ENCODE measurements around the gene ZCCHC14. TPM values are rescaled to one million over a fixed set of nuclear protein-coding genes. Genes with fewer than 3 reads are reported as not detected.
"Not testable (repeated sequence)": the region's sequence is repeated elsewhere in the genome, so short reads cannot be mapped to it uniquely, and the experiment has no call there.

The ZCCHC14 gene
- total RNA-seq, 2 donors from 2014 or later = 5.6 to 17.9 TPM

DNA sequence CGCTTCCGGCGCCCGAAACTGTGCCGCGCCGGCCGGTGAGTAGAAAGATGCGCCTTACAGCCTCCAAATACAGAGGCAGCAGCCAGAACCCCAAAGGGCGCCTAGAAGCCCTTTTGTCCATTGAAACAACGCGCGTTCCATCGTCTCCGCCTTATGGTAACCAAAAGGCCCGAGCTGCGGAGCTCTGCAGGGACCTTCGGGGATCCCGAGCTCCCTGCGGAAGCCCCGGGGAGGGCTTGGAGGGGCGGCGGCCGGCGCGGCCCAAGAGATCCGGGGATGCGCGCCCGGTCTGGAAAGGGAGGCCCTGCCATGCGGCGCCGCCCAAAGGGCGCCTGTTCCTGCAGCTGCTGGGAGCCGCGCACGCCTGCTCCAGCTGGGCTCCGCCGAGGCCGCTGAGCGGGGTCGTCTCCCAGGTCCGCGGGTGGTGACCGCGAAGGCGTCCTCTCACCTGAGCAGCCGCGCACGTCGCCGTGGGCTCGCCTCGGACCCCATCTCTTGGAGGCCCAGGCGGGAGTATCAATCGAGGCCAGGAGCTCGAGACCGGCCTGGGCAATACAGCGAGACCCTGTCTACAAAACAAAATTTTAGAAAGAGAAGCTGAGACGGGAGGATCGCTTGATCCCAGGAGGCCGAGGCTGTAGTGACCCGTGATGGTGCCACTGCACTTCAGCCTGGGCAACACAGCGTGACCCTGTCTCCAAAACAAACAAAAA lies 108.5 kb downstream of the ZCCHC14 start:
- peaks cover 0 to 7% of the 10 kb centered on the region in 2 donors for H3K36me3 Mint-ChIP-seq
- no peaks in the 10 kb centered on the region for H3K9me3 Mint-ChIP-seq
- DNase-seq (ENCODE audit: low spot score in 2 of 2) (no peak), ATAC-seq (peak; percentile 3 to 5)
- peak overlapping the region; percentile 100 for H3K27ac Mint-ChIP-seq

DNA sequence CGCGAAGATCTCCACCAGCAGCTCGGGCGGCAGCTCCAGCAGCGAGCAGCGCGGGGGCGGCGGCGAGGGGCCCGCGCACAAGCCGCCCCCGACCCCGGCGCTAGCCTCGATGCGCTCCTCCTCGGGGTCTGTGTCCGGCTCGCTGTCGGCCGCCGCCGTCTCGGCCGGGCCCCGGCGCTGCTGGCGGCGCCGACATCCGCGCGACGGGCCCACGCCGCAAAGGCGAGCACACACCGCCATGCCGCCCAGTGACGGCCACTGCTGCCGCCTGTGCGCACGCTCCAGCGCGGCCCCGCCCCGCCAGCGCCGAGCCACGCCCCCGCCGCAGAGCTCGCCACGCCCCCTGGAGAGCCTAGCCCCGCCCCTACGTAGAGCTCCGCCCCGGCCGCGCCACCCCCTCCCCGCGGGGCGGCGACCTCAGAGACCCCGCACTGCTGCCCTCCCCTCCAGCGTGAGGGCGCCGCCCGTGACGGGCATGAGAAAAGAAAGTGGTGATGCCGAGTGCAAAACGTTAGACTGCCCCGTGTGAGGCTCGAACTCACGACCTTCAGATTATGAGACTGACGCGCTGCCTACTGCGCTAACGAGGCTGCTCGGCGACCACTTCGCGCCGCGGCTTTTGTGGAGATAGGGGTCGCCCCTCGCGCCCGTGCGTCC lies 109.2 kb downstream of the ZCCHC14 start, which contains the start of gene FBXO31:
Gene FBXO31 (minus strand): TSS at position 272 of the 657 bp plus-strand sequence. CDS start 32 bp downstream, at position 240.
- DNase-seq (ENCODE audit: low spot score in 2 of 2) (peak; percentile 93 to 94), ATAC-seq (peak; percentile 63 to 71)
- Mint-ChIP-seq H3K9me3 (no peaks in the 10 kb centered on the region), H3K36me3 (peaks cover 0 to 7% of the 10 kb centered on the region in 2 donors), H3K27ac (peak within 1 kb of the TSS; percentile 100)

GRCh38 chr16:87382023-87382785 lies 110.6 kb downstream of the ZCCHC14 start:
- peak overlapping the region; percentile 90 to 95 for H3K27ac Mint-ChIP-seq
- DNase-seq (ENCODE audit: low spot score in 2 of 2) (no peak), ATAC-seq (no peak)
- no peaks in the 10 kb centered on the region for H3K9me3 Mint-ChIP-seq
- peaks cover 0 to 7% of the 10 kb centered on the region in 2 donors for H3K36me3 Mint-ChIP-seq

GRCh38 chr16:87380881-87381280 lies 111.9 kb downstream of the ZCCHC14 start:
- Mint-ChIP-seq H3K9me3 (no peaks in the 10 kb centered on the region), H3K36me3 (peaks cover 0 to 7% of the 10 kb centered on the region in 2 donors), H3K27ac (peak overlapping the region; percentile 72 to 93)
- DNase-seq (ENCODE audit: low spot score in 2 of 2) (no peak), ATAC-seq (no peak)

DNA sequence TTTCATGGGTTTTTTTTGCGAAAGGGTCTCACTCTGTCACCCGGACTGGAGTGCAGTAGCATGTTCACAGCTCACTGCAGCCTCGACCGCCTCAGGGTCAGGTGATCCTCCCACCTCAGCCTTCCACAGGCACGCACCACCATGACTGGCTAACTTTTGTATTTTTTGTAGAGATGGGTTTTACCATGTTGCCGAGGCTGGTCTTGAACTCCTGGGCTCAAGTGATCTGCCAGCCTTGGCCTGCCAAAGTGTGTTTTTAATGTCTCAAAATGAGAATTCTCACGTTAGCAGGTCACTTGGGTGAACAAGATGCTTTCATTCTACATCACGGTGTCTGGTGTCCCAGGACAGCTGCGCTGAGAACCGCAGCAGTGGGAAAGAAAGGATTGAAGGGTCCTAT lies 112.4 kb downstream of the ZCCHC14 start:
- ATAC-seq (no peak), DNase-seq (ENCODE audit: low spot score in 2 of 2) (no peak)
- no peaks in the 10 kb centered on the region for H3K9me3 Mint-ChIP-seq

GRCh38 chr16:87379312-87379752 lies 113.5 kb downstream of the ZCCHC14 start:
- H3K27ac Mint-ChIP-seq = peak overlapping the region in 1 of 2 donors; percentile 50
- not testable (repeated sequence) for DNase-seq (ENCODE audit: low spot score in 2 of 2); H3K9me3 Mint-ChIP-seq; H3K36me3 Mint-ChIP-seq; ATAC-seq

More for the DNA sequence above, 112.4 kb downstream of the ZCCHC14 start:
- peaks cover 0 to 7% of the 10 kb centered on the region in 2 donors for H3K36me3 Mint-ChIP-seq
- H3K27ac Mint-ChIP-seq = peak overlapping the region in 1 of 2 donors; percentile 72

GRCh38 chr16:87376660-87377059 lies 116.2 kb downstream of the ZCCHC14 start:
- Mint-ChIP-seq H3K36me3 (no peaks in the 10 kb centered on the region), H3K27ac (peak overlapping the region; percentile 29 to 68), H3K9me3 (no peaks in the 10 kb centered on the region)
- ATAC-seq (no peak), DNase-seq (ENCODE audit: low spot score in 2 of 2) (no peak)

DNA sequence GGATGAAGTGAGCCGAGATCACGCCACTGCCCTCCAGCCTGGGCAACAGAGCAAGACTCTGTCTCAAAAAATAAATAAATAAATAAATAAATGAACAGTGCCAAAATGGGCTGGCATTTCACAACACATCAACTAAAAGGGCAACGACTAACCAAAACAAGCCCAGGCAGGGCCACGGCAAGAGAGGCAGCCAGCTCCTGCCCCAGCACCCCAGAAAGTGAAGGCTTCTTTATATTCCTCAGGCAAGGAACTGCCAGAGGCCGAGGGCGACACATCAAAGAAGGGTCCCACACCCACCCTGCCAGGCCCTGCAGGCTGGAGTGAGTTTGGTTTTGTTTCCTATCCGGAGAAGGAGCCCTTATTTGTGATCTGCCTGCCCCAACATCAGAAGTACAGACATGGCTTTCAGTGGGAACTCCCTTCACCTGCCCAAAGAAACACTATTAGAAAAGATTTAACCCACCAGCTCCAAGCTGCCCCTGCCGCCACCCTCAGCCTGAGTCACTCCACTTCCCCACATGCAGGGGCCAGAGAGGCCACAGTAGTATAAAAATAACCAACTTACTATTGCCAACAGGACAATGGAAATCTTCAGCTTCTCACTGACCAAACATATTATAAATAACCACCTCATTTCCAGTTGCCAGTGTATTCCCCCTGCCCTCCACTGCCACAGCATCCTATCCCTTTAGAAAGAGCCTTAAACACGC lies 117.2 kb downstream of the ZCCHC14 start:
- Mint-ChIP-seq H3K9me3 (no peaks in the 10 kb centered on the region), H3K36me3 (no peaks in the 10 kb centered on the region), H3K27ac (peak overlapping the region; percentile 29 to 69)
- DNase-seq (ENCODE audit: low spot score in 2 of 2) (no peak), ATAC-seq (no peak)

GRCh38 chr16:87374313-87374712 lies 118.5 kb downstream of the ZCCHC14 start:
- no peaks in the 10 kb centered on the region for H3K9me3 Mint-ChIP-seq
- no peaks in the 10 kb centered on the region for H3K36me3 Mint-ChIP-seq
- ATAC-seq = no peak

DNA sequence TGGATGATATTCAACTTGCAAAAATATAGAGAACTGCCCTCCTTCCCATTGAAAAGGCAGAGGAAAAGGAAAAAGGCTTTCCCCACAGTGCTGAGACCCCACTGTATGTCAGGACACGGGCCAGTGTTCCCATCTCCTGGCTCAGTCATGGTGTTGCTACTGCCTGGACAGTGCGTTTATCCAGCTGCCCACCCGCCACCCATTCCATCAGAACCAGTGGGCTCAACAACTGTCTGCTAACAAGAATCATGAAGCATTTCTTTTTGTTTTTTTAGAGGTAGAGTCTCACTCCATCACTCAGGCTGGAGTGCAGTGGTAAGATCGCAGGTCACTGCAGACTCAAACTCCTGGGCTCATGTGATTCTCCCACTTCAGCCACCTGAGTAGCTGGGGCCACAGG lies 120.5 kb downstream of the ZCCHC14 start:
- no peaks in the 10 kb centered on the region for H3K36me3 Mint-ChIP-seq
- ATAC-seq = no peak
- no peak overlapping the region for H3K27ac Mint-ChIP-seq
- H3K9me3 Mint-ChIP-seq = no peaks in the 10 kb centered on the region
- DNase-seq (ENCODE audit: low spot score in 2 of 2) = no peak

More at GRCh38 chr16:87374313-87374712, 118.5 kb downstream of the ZCCHC14 start:
- no peak for DNase-seq (ENCODE audit: low spot score in 2 of 2)
- H3K27ac Mint-ChIP-seq = no peak overlapping the region

- Mint-ChIP-seq H3K27ac (peak overlapping the region in 1 of 2 donors; percentile 37), H3K9me3 (no peaks in the 10 kb centered on the region), H3K36me3 (no peaks in the 10 kb centered on the region)
- ATAC-seq = peak in 1 of 2 donors; percentile 54
- DNase-seq (ENCODE audit: low spot score in 2 of 2) = no peak
Observed at GRCh38 chr16:87371261-87371866, 121.5 kb downstream of the ZCCHC14 start.

DNA sequence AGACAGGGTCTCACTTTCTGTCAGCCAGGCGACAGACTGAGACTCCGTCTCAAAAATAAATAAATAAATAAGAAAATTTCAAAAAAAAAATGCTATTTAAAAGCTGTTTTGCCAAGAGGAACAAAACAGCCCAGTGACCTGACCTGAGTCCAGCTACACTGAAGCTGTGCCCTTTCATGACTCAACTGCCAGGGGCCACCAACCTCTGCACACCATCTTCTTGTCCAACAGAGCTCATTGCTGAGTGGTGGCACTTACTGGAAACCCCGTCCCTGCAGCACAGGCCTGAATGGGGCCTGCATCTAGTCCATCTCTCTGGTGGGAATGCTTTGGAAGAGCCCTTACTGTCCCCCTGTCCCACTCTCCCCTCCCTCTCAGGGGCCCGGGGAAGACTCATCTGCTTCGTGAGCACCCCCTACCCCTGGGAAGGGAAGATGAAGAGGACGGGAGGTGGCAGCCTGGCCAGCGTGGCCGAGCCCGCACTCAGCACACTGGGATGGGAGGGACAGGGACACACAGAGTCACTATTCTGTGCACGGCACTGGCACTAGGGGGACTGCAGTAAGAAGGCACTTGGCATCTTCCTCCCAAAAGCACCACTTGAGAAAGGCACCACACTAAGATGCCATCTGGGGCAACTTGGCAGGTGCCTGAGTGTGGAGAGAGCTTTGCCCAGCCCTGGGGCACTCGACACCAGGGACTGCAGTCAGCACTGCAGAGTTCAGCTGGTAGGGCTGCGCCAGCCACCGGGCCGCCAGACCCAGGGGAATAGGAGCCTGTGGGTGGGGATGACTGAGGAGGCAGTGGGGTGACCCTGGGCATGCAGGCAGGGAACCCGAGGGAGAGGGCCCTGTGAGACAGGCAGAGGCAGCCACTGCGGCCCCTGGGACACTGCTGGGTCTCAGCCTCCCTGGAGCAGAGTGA lies 122.8 kb downstream of the ZCCHC14 start:
- Mint-ChIP-seq H3K27ac (peak overlapping the region in 1 of 2 donors; percentile 55), H3K36me3 (no peaks in the 10 kb centered on the region), H3K9me3 (no peaks in the 10 kb centered on the region)
- DNase-seq (ENCODE audit: low spot score in 2 of 2) (no peak), ATAC-seq (no peak)

GRCh38 chr16:87369117-87369765 lies 123.6 kb downstream of the ZCCHC14 start:
- no peak overlapping the region for H3K27ac Mint-ChIP-seq
- H3K36me3 Mint-ChIP-seq = no peaks in the 10 kb centered on the region
- no peak for ATAC-seq
- no peak for DNase-seq (ENCODE audit: low spot score in 2 of 2)
- no peaks in the 10 kb centered on the region for H3K9me3 Mint-ChIP-seq

- H3K36me3 Mint-ChIP-seq = no peaks in the 10 kb centered on the region
- ATAC-seq = peak in 1 of 2 donors; percentile 48
- H3K9me3 Mint-ChIP-seq = no peaks in the 10 kb centered on the region
- no peak for DNase-seq (ENCODE audit: low spot score in 2 of 2)
- H3K27ac Mint-ChIP-seq = peak overlapping the region; percentile 65 to 67
Observed at GRCh38 chr16:87368029-87368770, 124.6 kb downstream of the ZCCHC14 start.

All from activated naive CD4-positive, alpha-beta T cell treated with anti-CD3 and anti-CD28 coated beads, Interleukin-2, amount 50 U/mL, for 72 hours (primary cell).